OCI-LY7 (cell line): ENCODE measurements around the gene CARNS1. TPM values are rescaled to one million over a fixed set of nuclear protein-coding genes. Genes with fewer than 3 reads are reported as not detected.

Experiments used
- BruUV-seq: library from RNA; stranded (reverse); fragments of 400-500 nt; replicated peaks from 2 replicates; lab custom pipeline; 2021; lab: Mats Ljungman, UMichigan
- CTCF ChIA-PET: fragments of 300-600 bp; sonication (Branson Sonifier 250); formaldehyde crosslinking; loops from one replicate; lab custom pipeline; 2022; ENCODE audit warnings: antibody characterized with exemption; ENCODE audit not compliant: unreplicated experiment; lab: Charles Lee
- POLR2A ChIA-PET: fragments of 300-600 bp; sonication (Branson Sonifier 250); formaldehyde crosslinking; loops from one replicate; lab custom pipeline; 2022; ENCODE audit warnings: antibody characterized with exemption; lab: Charles Lee
- DNase-seq: peaks from one replicate; pipeline ENCODE4 v3.0.0-alpha.2; 2015; ENCODE audit warnings: low spot score
- H2AFZ ChIP-seq: fragments of 200-600 bp; sonication (generic), shearing (Covaris generic); 2 replicates; pipeline ENCODE4 v1.6.1; 2014; ENCODE audit warnings: mild to moderate bottlenecking, antibody characterized with exemption, low read length, moderate library complexity
- H3K27ac ChIP-seq: fragments of 200-600 bp; sonication (generic); 2 replicates; pipeline ENCODE4 v1.5.1; 2014; ENCODE audit warnings: mixed run types, low read depth, mild to moderate bottlenecking, moderate library complexity, low read length, inconsistent platforms; ENCODE audit not compliant: poor library complexity, severe bottlenecking
- H3K36me3 ChIP-seq: fragments of 200-600 bp; sonication (generic); 2 replicates; pipeline ENCODE4 v1.6.1; 2014; ENCODE audit warnings: mild to moderate bottlenecking, antibody characterized with exemption, low read length, moderate library complexity, mixed read lengths; ENCODE audit not compliant: insufficient read depth
- H3K4me1 ChIP-seq: fragments of 200-600 bp; sonication (generic); 2 replicates; pipeline ENCODE4 v1.5.1; 2014; ENCODE audit warnings: mild to moderate bottlenecking, low read length; ENCODE audit not compliant: insufficient read depth, poor library complexity, severe bottlenecking
- H3K4me2 ChIP-seq: fragments of 200-600 bp; sonication (generic); 2 replicates; pipeline ENCODE4 v1.6.1; 2014; ENCODE audit warnings: mild to moderate bottlenecking, low read length
- H3K4me3 ChIP-seq: fragments of 200-600 bp; sonication (generic); 2 replicates; pipeline ENCODE4 v1.5.1; 2014; ENCODE audit warnings: mild to moderate bottlenecking, low read depth, low read length; ENCODE audit not compliant: poor library complexity, severe bottlenecking
- H3K79me2 ChIP-seq: fragments of 200-600 bp; sonication (generic); 2 replicates; pipeline ENCODE4 v1.6.1; 2016; ENCODE audit warnings: low read depth, mild to moderate bottlenecking, low read length, moderate library complexity, mixed read lengths; ENCODE audit not compliant: insufficient read depth
- H3K9me2 ChIP-seq: fragments of 200-600 bp; sonication (generic); 2 replicates; pipeline ENCODE4 v1.6.1; 2016; ENCODE audit warnings: mild to moderate bottlenecking, low read length, mixed read lengths; ENCODE audit not compliant: insufficient read depth
- H3K9me3 ChIP-seq: fragments of 200-600 bp; sonication (generic); 2 replicates; pipeline ENCODE4 v1.6.1; 2014; ENCODE audit warnings: mild to moderate bottlenecking, mixed run types, low read length, mixed read lengths
- H4K20me1 ChIP-seq: fragments of 200-600 bp; sonication (generic); 2 replicates; pipeline ENCODE4 v1.6.1; 2014; ENCODE audit warnings: mild to moderate bottlenecking, antibody characterized with exemption, low read length, moderate library complexity, mixed read lengths; ENCODE audit not compliant: insufficient read depth
- CTCF ChIP-seq: fragments of 200-600 bp; sonication (generic); conservative IDR thresholded peaks from 2 replicates; pipeline ENCODE4 v1.5.1; 2014; ENCODE audit warnings: mild to moderate bottlenecking, antibody characterized with exemption, low read length, moderate library complexity, mixed read lengths
- EZH2phosphoT487 ChIP-seq: fragments of 200-600 bp; sonication (generic); IDR thresholded peaks from 2 replicates; pipeline ENCODE4 v1.6.1; 2018; ENCODE audit warnings: low read depth, borderline replicate concordance, mild to moderate bottlenecking, mixed run types, antibody characterized with exemption, low read length, moderate library complexity, mixed read lengths
- intact Hi-C: fragments of 100-400 bp; cut with micrococcal nuclease; formaldehyde crosslinking; loops from one replicate; pipeline ENCODE4 v1.10.0; 2022; ENCODE audit not compliant: unreplicated experiment
- total RNA-seq, 2 experiments: library from RNA; depleted of rRNA in 1 of 2; stranded (reverse); fragments of >200 nt in 1 of 2; shearing (Covaris generic) in 1 of 2; gene quantifications; 2 replicates each; pipeline ENCODE4 v1.2.3, GENCODE V29; 2014 to 2022

CARNS1 gene
- total RNA-seq, 2 experiments from 2014 or later: 0.06 to 0.21 TPM

DNA sequence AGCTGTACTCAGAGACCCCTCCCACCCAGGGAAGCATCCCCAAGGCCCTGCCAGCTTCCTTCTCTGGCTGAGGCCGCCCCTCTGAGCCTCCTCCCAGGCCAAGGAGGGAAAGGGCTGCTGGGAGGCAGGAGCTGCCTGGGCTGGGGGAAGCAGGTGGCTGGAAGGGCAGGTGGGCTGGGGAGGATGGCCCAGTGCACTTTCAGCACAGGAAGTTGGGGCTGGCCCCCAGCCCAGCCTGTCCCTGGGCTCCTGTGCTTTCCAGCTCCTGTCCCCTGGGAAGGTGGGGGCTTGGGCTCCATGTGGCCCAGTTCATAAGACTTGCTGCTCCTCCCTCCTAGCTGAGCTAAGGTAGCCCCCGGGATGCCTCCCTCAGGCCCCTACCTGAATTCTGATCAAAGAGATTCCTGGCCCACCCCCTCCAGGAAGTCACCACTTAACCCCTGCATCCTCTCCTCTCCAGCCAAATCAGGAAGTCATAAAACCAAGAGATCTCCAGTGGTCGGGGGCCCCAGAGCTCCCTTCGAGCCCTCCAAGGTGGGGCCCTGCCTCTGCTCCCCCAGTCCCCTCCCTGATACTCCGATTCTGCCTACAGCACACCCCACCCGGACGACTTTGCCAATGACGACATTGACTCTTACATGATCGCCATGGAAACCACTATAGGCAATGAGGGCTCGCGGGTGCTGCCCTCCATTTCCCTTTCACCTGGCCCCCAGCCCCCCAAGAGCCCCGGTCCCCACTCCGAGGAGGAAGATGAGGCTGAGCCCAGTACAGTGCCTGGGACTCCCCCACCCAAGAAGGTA lies 18.7 kb upstream of the CARNS1 start:
- Histone ChIP-seq H3K27ac (peak overlapping the region; percentile 36), H3K79me2 (peaks cover 24% of the 10 kb centered on the region), H3K36me3 (peaks cover 72% of the 10 kb centered on the region), H3K9me2 (no peaks in the 10 kb centered on the region), H3K4me2 (peak overlapping the region; percentile 47), H3K4me3 (no peak overlapping the region), H2AFZ (no peak overlapping the region), H3K4me1 (peaks cover 32% of the 10 kb centered on the region), H4K20me1 (0 out of 2 replicates have a peak, but pooled peaks cover 7% of the 10 kb centered on the region), H3K9me3 (no peaks in the 10 kb centered on the region)
- ChIA-PET CTCF (no interaction called here), POLR2A (interaction anchor here (0.6 kb wide), 1 partner anchor 34 kb away, joined by 6 read pairs; no protein-coding TSS in a partner anchor)
- no TSS peak for BruUV-seq
- TF ChIP-seq EZH2phosphoT487 (no peak), CTCF (no peak)
- intact Hi-C loops: no loop called here
- DNase-seq: peak; percentile 9

- H3K9me3 ChIP-seq: no peaks in the 10 kb centered on the region
- TF ChIP-seq CTCF (no peak), EZH2phosphoT487 (no peak)
- BruUV-seq: no TSS peak
- no peak overlapping the region for H3K27ac ChIP-seq
- H3K4me3 ChIP-seq: no peak overlapping the region
- ChIA-PET CTCF (no interaction called here), POLR2A (no interaction called here)
- intact Hi-C loops: no loop called here
- DNase-seq: peak; percentile 1
- no peak overlapping the region for H3K4me2 ChIP-seq
- peaks cover 17% of the 10 kb centered on the region for H3K79me2 ChIP-seq
- no peaks in the 10 kb centered on the region for H3K9me2 ChIP-seq
- H4K20me1 ChIP-seq: 0 out of 2 replicates have a peak, but pooled peaks cover 7% of the 10 kb centered on the region
- H2AFZ ChIP-seq: no peak overlapping the region
- H3K4me1 ChIP-seq: peaks cover 37% of the 10 kb centered on the region
- peaks cover 72% of the 10 kb centered on the region for H3K36me3 ChIP-seq
Observed at GRCh38 chr11:67397536-67397935, 17.9 kb upstream of the CARNS1 start.
